ENCODE data around the gene CKLF.
A peak's percentile ranks its signal among the peaks of the same experiment; 100 is the strongest.
"Not testable (repeated sequence)": the region's sequence is repeated elsewhere in the genome, so short reads cannot be mapped to it uniquely, and the experiment has no call there.

Gene CKLF

GRCh38 chr16:66552286-66553177 lies at the start of gene CKLF:
Gene CKLF, plus strand, starts transcription at chr16:66552576. Its CDS starts 140 bp downstream, at chr16:66552716.
- peak; percentile 81 for DNase-seq

- DNase-seq, result no peak
Observed at GRCh38 chr16:66503030-66503429, 49.3 kb upstream of the CKLF start.

GRCh38 chr16:66503612-66504011 lies 48.8 kb upstream of the CKLF start:
- DNase-seq, result no peak

GRCh38 chr16:66507731-66508239 lies 44.6 kb upstream of the CKLF start:
- no peak for DNase-seq

GRCh38 chr16:66508248-66508913 lies 44.0 kb upstream of the CKLF start:
- DNase-seq, result no peak

- DNase-seq, result no peak
Observed at GRCh38 chr16:66508914-66509496, 43.4 kb upstream of the CKLF start.

GRCh38 chr16:66509576-66509975 lies 42.8 kb upstream of the CKLF start:
- no peak for DNase-seq

GRCh38 chr16:66510298-66510697 lies 42.1 kb upstream of the CKLF start:
- no peak for DNase-seq

GRCh38 chr16:66510711-66511601 lies 41.4 kb upstream of the CKLF start:
- peak; percentile 2 for DNase-seq

GRCh38 chr16:66511602-66512271 lies 40.6 kb upstream of the CKLF start:
- no peak for DNase-seq

- no peak for DNase-seq
Observed at GRCh38 chr16:66512272-66513110, 39.9 kb upstream of the CKLF start.

- DNase-seq, result no peak
Observed at GRCh38 chr16:66513111-66513723, 39.2 kb upstream of the CKLF start.

GRCh38 chr16:66514391-66514790 lies 38.0 kb upstream of the CKLF start:
- DNase-seq, result not testable (repeated sequence)

GRCh38 chr16:66514980-66515595 lies 37.3 kb upstream of the CKLF start:
- DNase-seq, result not testable (repeated sequence)

GRCh38 chr16:66515596-66516508 lies 36.5 kb upstream of the CKLF start:
- no peak for DNase-seq

- no peak for DNase-seq
Observed at GRCh38 chr16:66516509-66516807, 35.9 kb upstream of the CKLF start.

- DNase-seq, result peak; percentile 80
Observed at GRCh38 chr16:66516808-66517585, 35.4 kb upstream of the CKLF start.

GRCh38 chr16:66517586-66518263 lies 34.7 kb upstream of the CKLF start:
- DNase-seq, result no peak

Measured in NCI-H510A treated with DMSO at 0.1 percent for 48 hours (cell line).